ENCODE data around the gene OXER1.

Gene OXER1

GRCh38 chr2:42784204-42784880, 20.4 kb upstream of the OXER1 start:
- DNase-seq (ENCODE audit: low spot score) = no peak
- Histone ChIP-seq H3K9ac (ENCODE audit: low read depth, low read length, poor library complexity) (no peak overlapping the region), H3K79me1 (ENCODE audit: low read depth, low read length) (no peaks in the 10 kb centered on the region), H2AFZ (ENCODE audit: low read length) (no peak overlapping the region), H3K4ac (ENCODE audit: low read length) (no peak overlapping the region), H3K36me3 (replicated peaks in 1 of 2; ENCODE audit: control insufficient read depth in 2 of 2, insufficient read depth in 2 of 2, low read length in 2 of 2) (no peaks in the 10 kb centered on the region), H2BK120ac (ENCODE audit: low read depth, low read length) (no peak overlapping the region), H3K27ac (replicated peaks; ENCODE audit: low read length) (no peak overlapping the region), H3K4me3 (ENCODE audit: low read length in 2 of 2) (no peak overlapping the region), H4K8ac (ENCODE audit: low read depth, low read length) (no peak overlapping the region), H3K4me1 (ENCODE audit: control insufficient read depth in 2 of 2, insufficient read depth in 1 of 2, low read depth in 1 of 2, low read length in 2 of 2) (peaks cover 7 to 10% of the 10 kb centered on the region in 2 donors), H3K23ac (ENCODE audit: low read depth, low read length, poor library complexity) (no peak overlapping the region), H3K18ac (ENCODE audit: low read length) (no peak overlapping the region), H4K91ac (ENCODE audit: low read depth, low read length, poor library complexity) (no peak overlapping the region), H3K9me3 (replicated peaks in 1 of 2; ENCODE audit: control insufficient read depth in 2 of 2, insufficient read depth in 1 of 2, low read depth in 1 of 2, low read length in 2 of 2) (peaks cover 2 to 3% of the 10 kb centered on the region in 2 donors), H3K14ac (ENCODE audit: low read length) (no peak overlapping the region), H2BK12ac (ENCODE audit: low read length) (no peak overlapping the region), H2AK5ac (ENCODE audit: low read depth, low read length) (no peak overlapping the region), H2BK15ac (ENCODE audit: low read length) (no peak overlapping the region), H3K4me2 (ENCODE audit: insufficient read depth, low read length, poor library complexity, severe bottlenecking) (no peak overlapping the region), H2BK5ac (ENCODE audit: low read length) (no peak overlapping the region), H3K27me3 (ENCODE audit: control insufficient read depth in 3 of 3, insufficient read depth in 3 of 3, low read depth in 1 of 3, low read length in 3 of 3) (no peaks in the 10 kb centered on the region)
- no CpG with 5 or more reads among the region's 7 CpGs for WGBS, 2 donors (ENCODE audit: extremely low coverage in 2 of 2, insufficient read length in 2 of 2, insufficient replicate concordance in 1 of 2)

- no peak overlapping the region for H3K14ac ChIP-seq (ENCODE audit: low read length)
- H2AK5ac ChIP-seq (ENCODE audit: low read depth, low read length) = peak overlapping the region; percentile 40
- no peaks in the 10 kb centered on the region for H3K36me3 ChIP-seq (replicated peaks in 1 of 2; ENCODE audit: control insufficient read depth in 2 of 2, insufficient read depth in 2 of 2, low read length in 2 of 2)
- peak overlapping the region; percentile 27 for H2BK15ac ChIP-seq (ENCODE audit: low read length)
- no CpG with 5 or more reads among the region's 9 CpGs for whole genome bisulfite sequencing, 2 donors (ENCODE audit: extremely low coverage in 2 of 2, insufficient read length in 2 of 2, insufficient replicate concordance in 1 of 2)
- H3K4me3 ChIP-seq (ENCODE audit: low read length in 2 of 2) = no peak overlapping the region
- no peak overlapping the region for H3K9ac ChIP-seq (ENCODE audit: low read depth, low read length, poor library complexity)
- no peaks in the 10 kb centered on the region for H3K79me1 ChIP-seq (ENCODE audit: low read depth, low read length)
- no peak overlapping the region for H2AFZ ChIP-seq (ENCODE audit: low read length)
- no peak overlapping the region for H4K91ac ChIP-seq (ENCODE audit: low read depth, low read length, poor library complexity)
- peak overlapping the region; percentile 18 for H2BK5ac ChIP-seq (ENCODE audit: low read length)
- H2BK12ac ChIP-seq (ENCODE audit: low read length) = no peak overlapping the region
- H4K8ac ChIP-seq (ENCODE audit: low read depth, low read length) = no peak overlapping the region
- no peak overlapping the region for H3K4me2 ChIP-seq (ENCODE audit: insufficient read depth, low read length, poor library complexity, severe bottlenecking)
- H3K9me3 ChIP-seq (replicated peaks in 1 of 2; ENCODE audit: control insufficient read depth in 2 of 2, insufficient read depth in 1 of 2, low read depth in 1 of 2, low read length in 2 of 2) = peaks cover 2 to 6% of the 10 kb centered on the region in 2 donors
- H3K27ac ChIP-seq (replicated peaks; ENCODE audit: low read length) = no peak overlapping the region
- no peak overlapping the region for H3K23ac ChIP-seq (ENCODE audit: low read depth, low read length, poor library complexity)
- H3K27me3 ChIP-seq (ENCODE audit: control insufficient read depth in 3 of 3, insufficient read depth in 3 of 3, low read depth in 1 of 3, low read length in 3 of 3) = no peaks in the 10 kb centered on the region
- H3K18ac ChIP-seq (ENCODE audit: low read length) = no peak overlapping the region
- H3K4me1 ChIP-seq (ENCODE audit: control insufficient read depth in 2 of 2, insufficient read depth in 1 of 2, low read depth in 1 of 2, low read length in 2 of 2) = peaks cover 7 to 10% of the 10 kb centered on the region in 2 donors
- no peak for DNase-seq (ENCODE audit: low spot score)
- H3K4ac ChIP-seq (ENCODE audit: low read length) = no peak overlapping the region
- no peak overlapping the region for H2BK120ac ChIP-seq (ENCODE audit: low read depth, low read length)
Measured at GRCh38 chr2:42783511-42783910, 19.6 kb upstream of the OXER1 start.

DNA sequence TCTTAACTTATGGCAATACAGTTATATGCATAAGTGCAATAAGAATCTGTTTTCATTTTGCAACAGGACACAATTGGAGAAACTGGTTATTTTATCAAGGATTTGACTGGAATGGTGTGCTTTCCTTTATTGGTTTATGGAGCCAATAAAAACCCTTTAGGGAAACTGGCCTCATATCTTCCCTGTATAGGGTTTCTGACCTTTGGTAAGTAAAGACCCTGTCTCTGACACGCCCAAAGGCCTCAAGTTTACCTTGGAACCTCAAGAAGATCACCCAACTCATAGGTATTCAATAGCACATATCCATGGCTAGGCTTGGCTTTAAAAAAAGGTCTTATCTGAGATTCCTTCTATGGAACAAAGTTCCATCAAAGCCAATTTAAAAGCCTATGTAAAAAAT, 17.2 kb upstream of the OXER1 start:
- no peaks in the 10 kb centered on the region for H3K79me1 ChIP-seq (ENCODE audit: low read depth, low read length)
- peaks cover 2 to 6% of the 10 kb centered on the region in 2 donors for H3K4me1 ChIP-seq (ENCODE audit: control insufficient read depth in 2 of 2, insufficient read depth in 1 of 2, low read depth in 1 of 2, low read length in 2 of 2)
- no peak overlapping the region for H2BK5ac ChIP-seq (ENCODE audit: low read length)
- no peak overlapping the region for H2AK5ac ChIP-seq (ENCODE audit: low read depth, low read length)
- no peak for DNase-seq (ENCODE audit: low spot score)
- no CpG with 5 or more reads among the region's 1 CpG for WGBS, 2 donors (ENCODE audit: extremely low coverage in 2 of 2, insufficient read length in 2 of 2, insufficient replicate concordance in 1 of 2)
- no peak overlapping the region for H3K4me2 ChIP-seq (ENCODE audit: insufficient read depth, low read length, poor library complexity, severe bottlenecking)
- H4K8ac ChIP-seq (ENCODE audit: low read depth, low read length) = no peak overlapping the region
- no peaks in the 10 kb centered on the region for H3K27me3 ChIP-seq (ENCODE audit: control insufficient read depth in 3 of 3, insufficient read depth in 3 of 3, low read depth in 1 of 3, low read length in 3 of 3)
- no peak overlapping the region for H3K4ac ChIP-seq (ENCODE audit: low read length)
- H3K4me3 ChIP-seq (ENCODE audit: low read length in 2 of 2) = no peak overlapping the region
- no peaks in the 10 kb centered on the region for H3K36me3 ChIP-seq (replicated peaks in 1 of 2; ENCODE audit: control insufficient read depth in 2 of 2, insufficient read depth in 2 of 2, low read length in 2 of 2)
- no peak overlapping the region for H3K18ac ChIP-seq (ENCODE audit: low read length)
- H3K27ac ChIP-seq (replicated peaks; ENCODE audit: low read length) = no peak overlapping the region
- H2BK120ac ChIP-seq (ENCODE audit: low read depth, low read length) = no peak overlapping the region
- peaks cover 2 to 12% of the 10 kb centered on the region in 2 donors for H3K9me3 ChIP-seq (replicated peaks in 1 of 2; ENCODE audit: control insufficient read depth in 2 of 2, insufficient read depth in 1 of 2, low read depth in 1 of 2, low read length in 2 of 2)
- no peak overlapping the region for H4K91ac ChIP-seq (ENCODE audit: low read depth, low read length, poor library complexity)
- no peak overlapping the region for H3K23ac ChIP-seq (ENCODE audit: low read depth, low read length, poor library complexity)
- no peak overlapping the region for H2BK12ac ChIP-seq (ENCODE audit: low read length)
- no peak overlapping the region for H2AFZ ChIP-seq (ENCODE audit: low read length)
- H2BK15ac ChIP-seq (ENCODE audit: low read length) = no peak overlapping the region
- H3K9ac ChIP-seq (ENCODE audit: low read depth, low read length, poor library complexity) = no peak overlapping the region
- no peak overlapping the region for H3K14ac ChIP-seq (ENCODE audit: low read length)

DNA sequence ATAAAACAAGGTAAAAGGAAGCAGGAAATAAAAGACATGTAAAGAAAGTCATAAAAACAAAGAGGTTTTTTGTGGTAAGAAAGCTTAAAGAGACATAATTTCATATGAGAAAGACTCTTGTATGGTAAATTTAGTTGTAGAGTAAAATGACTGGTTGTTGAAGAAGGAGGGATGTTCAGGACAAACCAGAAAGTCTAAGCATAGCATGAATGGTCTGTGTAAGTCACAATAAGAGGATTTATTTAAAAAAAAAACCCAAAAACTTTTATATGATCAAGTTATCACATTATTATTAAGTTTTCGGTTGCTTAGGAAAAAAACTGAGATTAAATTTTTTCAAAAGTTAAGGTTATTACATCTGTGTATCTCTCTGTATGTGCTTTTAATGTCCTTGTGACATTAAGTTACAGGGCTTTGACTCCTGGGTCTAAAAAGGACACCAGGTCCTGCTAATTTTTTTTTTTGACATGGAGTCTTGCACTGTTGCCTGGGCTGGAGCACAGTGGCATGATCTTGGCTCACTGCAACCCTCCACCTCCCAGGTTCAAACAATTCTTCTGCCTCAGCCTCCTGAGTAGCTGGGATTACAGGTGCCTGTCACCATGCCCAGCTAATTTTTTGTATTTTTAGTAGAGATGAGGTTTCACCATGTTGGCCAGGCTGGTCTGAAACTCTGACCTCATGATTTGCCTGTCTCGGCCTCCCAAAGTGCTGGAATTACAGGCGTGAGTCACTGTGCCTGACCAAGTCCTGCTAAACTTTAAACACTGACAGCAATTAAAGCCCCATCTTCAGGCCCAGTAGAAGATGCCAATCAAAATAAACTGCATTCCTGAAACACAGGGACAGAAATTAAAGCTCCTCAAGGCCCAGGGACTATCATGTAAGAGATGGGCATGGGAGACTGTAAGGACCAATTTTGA, 14.2 kb upstream of the OXER1 start:
- Histone ChIP-seq H3K4ac (ENCODE audit: low read length) (no peak overlapping the region), H3K36me3 (replicated peaks in 1 of 2; ENCODE audit: control insufficient read depth in 2 of 2, insufficient read depth in 2 of 2, low read length in 2 of 2) (no peaks in the 10 kb centered on the region), H3K4me3 (ENCODE audit: low read length in 2 of 2) (no peak overlapping the region), H3K79me1 (ENCODE audit: low read depth, low read length) (no peaks in the 10 kb centered on the region), H2BK12ac (ENCODE audit: low read length) (no peak overlapping the region), H3K9ac (ENCODE audit: low read depth, low read length, poor library complexity) (no peak overlapping the region), H3K27ac (replicated peaks; ENCODE audit: low read length) (no peak overlapping the region), H3K23ac (ENCODE audit: low read depth, low read length, poor library complexity) (no peak overlapping the region), H2BK120ac (ENCODE audit: low read depth, low read length) (no peak overlapping the region), H3K4me2 (ENCODE audit: insufficient read depth, low read length, poor library complexity, severe bottlenecking) (no peak overlapping the region), H2BK15ac (ENCODE audit: low read length) (no peak overlapping the region), H3K27me3 (ENCODE audit: control insufficient read depth in 3 of 3, insufficient read depth in 3 of 3, low read depth in 1 of 3, low read length in 3 of 3) (no peaks in the 10 kb centered on the region), H3K9me3 (replicated peaks in 1 of 2; ENCODE audit: control insufficient read depth in 2 of 2, insufficient read depth in 1 of 2, low read depth in 1 of 2, low read length in 2 of 2) (peaks cover 2 to 12% of the 10 kb centered on the region in 2 donors), H3K14ac (ENCODE audit: low read length) (no peak overlapping the region), H3K18ac (ENCODE audit: low read length) (no peak overlapping the region), H2AK5ac (ENCODE audit: low read depth, low read length) (no peak overlapping the region), H2AFZ (ENCODE audit: low read length) (no peak overlapping the region), H4K8ac (ENCODE audit: low read depth, low read length) (no peak overlapping the region), H3K4me1 (ENCODE audit: control insufficient read depth in 2 of 2, insufficient read depth in 1 of 2, low read depth in 1 of 2, low read length in 2 of 2) (no peaks in the 10 kb centered on the region), H4K91ac (ENCODE audit: low read depth, low read length, poor library complexity) (no peak overlapping the region), H2BK5ac (ENCODE audit: low read length) (no peak overlapping the region)
- no CpG with 5 or more reads among the region's 3 CpGs for WGBS, 2 donors (ENCODE audit: extremely low coverage in 2 of 2, insufficient read length in 2 of 2, insufficient replicate concordance in 1 of 2)
- no peak for DNase-seq (ENCODE audit: low spot score)

All from neuronal stem cell (in vitro differentiated cells).